ENCODE results near the gene KIAA1958.

Gene KIAA1958

GRCh38 chr9:112608851-112609250, 122.2 kb downstream of the KIAA1958 start:
- no peak for DNase-seq

- DNase-seq = no peak
Measured at GRCh38 chr9:112615584-112616266, 129.1 kb downstream of the KIAA1958 start.

- DNase-seq = no peak
Measured at GRCh38 chr9:112617371-112617770, 130.7 kb downstream of the KIAA1958 start.

GRCh38 chr9:112618385-112619009, 131.9 kb downstream of the KIAA1958 start:
- no peak for DNase-seq

DNA sequence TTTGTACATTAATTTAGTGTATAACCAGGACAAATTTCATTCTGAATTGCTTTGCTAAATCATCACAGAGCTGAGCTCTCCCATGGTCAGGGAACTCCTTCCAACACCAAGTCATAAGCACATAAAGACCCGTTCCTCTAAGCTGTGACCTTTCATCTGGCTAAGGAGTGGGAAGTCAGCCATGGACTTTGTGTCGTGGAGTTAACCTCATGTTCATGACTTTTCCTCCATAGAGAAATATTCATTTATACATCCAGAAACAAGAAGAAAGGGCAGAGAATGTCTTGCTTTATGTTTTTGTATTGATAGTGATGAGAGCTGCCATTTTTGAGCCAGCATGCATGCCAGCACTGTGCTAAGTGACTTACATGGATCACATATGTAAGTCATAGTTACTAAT, 133.8 kb downstream of the KIAA1958 start:
- no peak for DNase-seq

- no peak for DNase-seq
Measured at GRCh38 chr9:112621018-112621655, 134.5 kb downstream of the KIAA1958 start.

GRCh38 chr9:112623198-112623597, 136.6 kb downstream of the KIAA1958 start:
- DNase-seq = no peak

- no peak for DNase-seq
Measured at GRCh38 chr9:112624711-112625707, 138.4 kb downstream of the KIAA1958 start.

DNA sequence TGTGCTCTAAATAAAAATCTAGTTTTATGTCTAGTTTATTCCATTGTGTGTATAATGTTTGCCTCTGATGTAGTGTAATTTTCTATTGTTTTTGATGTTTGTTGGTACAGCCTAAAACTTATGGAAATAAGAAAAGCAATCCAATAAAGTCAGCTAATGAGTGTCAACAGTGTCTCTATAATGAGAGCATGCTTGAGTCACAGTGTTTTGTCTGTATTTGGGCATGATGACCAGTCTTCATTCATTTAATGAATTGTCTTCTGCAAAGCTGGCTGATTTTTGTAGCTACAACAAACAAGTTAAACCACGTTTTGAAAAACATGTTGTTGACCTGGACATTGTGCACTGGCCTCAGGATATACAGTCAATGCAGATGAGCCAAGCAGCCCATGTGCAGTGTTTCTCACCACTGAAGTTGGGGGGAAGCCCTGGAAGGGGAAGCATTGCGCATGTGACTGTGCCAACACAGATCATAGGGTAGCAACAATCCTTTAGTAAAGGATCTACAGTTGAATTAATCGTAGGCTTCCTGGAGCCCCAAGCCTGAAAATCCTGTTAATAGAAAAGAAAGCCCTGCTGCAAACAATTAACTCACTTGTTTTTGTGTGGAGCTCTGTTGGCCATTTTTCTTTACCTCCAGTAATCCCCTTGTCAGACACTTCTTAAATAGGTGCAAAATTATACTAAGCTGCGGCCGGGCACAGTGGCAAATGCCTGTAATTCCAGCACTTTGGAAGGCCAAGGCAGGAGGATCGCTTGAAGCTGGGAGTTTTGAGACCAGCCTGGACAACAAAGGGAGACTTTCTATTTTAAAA, 143.3 kb downstream of the KIAA1958 start:
- no peak for DNase-seq

- no peak for DNase-seq
Measured at GRCh38 chr9:112631313-112632070, 144.9 kb downstream of the KIAA1958 start.

DNA sequence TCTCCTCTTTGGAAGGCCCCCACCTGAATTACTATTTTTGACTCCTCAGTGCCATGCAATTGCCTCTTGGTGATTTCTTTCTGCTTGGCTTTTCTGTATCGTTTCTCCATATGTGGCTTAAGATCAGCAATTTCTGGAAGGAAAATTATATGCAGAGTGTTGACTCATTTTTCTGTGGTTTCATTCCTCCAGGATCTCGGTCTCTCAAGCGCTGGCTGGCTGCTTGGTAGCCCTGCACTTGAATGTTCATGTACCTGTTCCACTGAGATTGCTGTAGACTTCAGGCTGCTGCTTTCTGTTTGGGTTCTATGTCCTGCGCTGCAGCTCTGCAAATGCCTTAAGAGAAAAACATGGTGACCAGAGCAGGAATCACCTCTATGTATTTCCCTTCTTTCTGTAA, 153.7 kb downstream of the KIAA1958 start:
- DNase-seq = no peak

DNA sequence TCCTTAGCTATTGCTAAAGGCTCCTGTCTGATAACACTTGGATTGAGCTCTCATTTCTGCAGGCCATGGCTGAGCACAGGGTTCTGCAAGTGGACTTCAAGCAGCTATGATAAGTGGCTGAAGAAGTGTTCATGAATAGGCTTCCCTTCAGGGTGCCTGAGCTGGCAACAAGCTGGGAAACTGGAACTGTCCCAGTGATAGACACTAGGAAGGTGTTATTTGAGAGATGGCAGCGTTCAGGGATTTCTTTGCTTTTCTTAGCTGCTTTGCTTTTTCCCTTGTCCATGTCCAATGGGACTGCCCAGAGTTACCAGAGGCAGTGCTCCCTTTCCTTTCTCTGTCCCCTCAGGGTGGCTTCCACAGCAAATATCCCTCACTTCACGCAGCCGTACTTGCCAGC, 155.5 kb downstream of the KIAA1958 start:
- no peak for DNase-seq

GRCh38 chr9:112647596-112647995, 161.0 kb downstream of the KIAA1958 start:
- no peak for DNase-seq

GRCh38 chr9:112648624-112649023, 162.0 kb downstream of the KIAA1958 start:
- DNase-seq = no peak

- no peak for DNase-seq
Measured at GRCh38 chr9:112654282-112654681, 167.7 kb downstream of the KIAA1958 start.

- no peak for DNase-seq
Measured at GRCh38 chr9:112655668-112656067, 169.0 kb downstream of the KIAA1958 start.

GRCh38 chr9:112659906-112660305, 173.3 kb downstream of the KIAA1958 start:
- DNase-seq = no peak

DNA sequence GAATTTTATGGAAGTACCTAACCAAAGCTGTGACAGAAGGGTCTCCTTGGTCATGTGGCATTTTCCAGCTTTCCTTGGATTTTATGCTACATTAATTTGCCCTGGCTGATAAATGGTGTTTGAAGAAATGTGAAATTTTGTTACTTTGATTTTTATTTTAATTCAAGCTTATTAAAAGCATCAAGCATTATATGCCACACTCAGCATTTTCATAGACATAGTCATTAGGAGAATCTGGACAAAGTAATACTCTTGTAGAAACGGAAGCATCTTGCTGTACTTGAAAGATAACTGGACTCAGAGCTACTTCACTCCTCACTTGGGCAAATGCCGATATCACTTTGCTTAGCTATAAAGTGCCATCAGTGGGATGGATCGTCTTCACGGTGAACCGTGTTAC, 177.1 kb downstream of the KIAA1958 start:
- DNase-seq = no peak

DNA sequence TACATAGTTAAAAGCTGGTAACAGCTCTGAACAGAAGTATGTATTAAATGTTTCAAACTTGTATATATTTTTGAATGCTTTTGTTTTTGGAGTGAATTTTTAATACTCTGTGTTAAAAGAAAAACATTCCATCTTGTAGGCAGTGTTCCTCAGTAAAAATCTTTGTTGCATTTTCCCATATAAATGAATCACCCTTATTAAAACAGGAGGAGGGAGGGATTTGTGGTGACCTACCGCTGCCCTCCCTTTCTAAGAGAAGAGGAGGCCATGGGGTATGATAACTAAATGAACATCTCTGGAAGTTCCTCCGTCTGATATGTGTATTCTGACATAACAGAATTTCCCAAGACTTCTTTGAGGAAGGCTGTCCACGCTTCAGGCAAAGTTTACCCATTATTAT, 177.9 kb downstream of the KIAA1958 start:
- no peak for DNase-seq

DNA sequence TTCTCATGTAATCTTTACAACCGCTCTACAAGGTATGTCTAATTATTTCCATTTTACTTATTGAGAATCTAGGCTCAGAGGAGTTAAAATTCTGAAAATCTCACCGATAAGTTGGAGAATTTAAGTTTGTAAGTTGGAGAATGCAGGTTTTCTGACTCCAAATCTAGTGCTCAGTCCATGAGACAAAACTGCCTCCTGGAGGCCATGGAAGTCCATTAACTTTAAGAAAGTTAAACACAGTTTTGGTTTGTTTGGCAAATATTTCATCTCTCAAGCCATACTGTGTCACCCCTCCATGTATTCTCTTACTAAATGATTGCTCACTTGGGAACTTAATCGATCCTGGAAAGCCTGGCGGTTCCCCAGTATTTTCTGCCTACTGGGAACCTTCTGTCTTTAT, 178.7 kb downstream of the KIAA1958 start:
- no peak for DNase-seq

DNA sequence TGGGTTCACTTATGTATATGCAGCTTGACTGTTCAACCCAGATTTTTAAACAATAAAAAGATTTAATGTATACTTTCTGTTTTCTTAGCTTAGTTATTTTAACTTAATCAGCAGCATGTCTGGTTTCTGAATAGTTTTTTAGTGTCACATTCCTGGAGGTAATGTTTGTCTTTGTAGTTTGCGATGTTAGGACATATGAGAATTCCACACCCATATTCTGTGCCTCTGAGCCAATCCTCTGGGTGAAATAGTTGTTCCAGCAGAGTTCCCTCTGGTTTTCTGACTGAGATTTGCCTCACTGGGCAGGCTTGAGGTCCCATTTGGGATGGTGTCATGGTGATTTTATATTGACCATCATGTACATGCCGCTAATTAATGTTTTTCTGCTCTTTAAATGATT, 182.7 kb downstream of the KIAA1958 start:
- no peak for DNase-seq
